ENCODE results near the gene TSPAN18. TPM values are rescaled to one million over a fixed set of nuclear protein-coding genes. Genes with fewer than 3 reads are reported as not detected.
A peak's percentile ranks its signal among the peaks of the same experiment; 100 is the strongest.

Gene TSPAN18
- total RNA-seq, 4 donors from 2014 or later = 3.6 to 12.4 (median 8.2) TPM

DNA sequence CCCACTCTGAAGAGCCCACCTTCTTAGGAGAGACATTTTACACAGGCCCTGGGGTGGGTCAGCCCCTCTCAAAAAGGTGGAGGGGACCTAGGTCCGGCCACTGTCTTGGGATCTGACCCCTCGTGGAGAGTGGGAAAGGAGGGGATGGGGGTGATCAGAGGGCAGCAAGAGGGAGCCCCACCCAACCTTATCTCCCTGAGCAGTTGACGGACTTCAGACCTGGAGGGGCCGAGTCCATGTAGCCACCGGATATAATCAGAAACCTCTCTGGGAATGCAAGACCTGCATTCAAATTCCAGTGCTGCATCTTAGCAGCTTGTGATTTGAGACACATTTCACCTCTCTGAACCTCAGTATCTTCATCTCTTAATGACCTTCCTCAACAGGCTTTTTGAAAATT, 179.9 kb downstream of the TSPAN18 start:
- intact Hi-C loops (cut with DNase I) = no loop called here
- WGBS, 2 donors = 76 to 78% methylated on average over 5 of the region's 5 CpGs

GRCh38 chr11:44909557-44909956, 182.8 kb downstream of the TSPAN18 start:
- TF ChIP-seq, protein P1, sequence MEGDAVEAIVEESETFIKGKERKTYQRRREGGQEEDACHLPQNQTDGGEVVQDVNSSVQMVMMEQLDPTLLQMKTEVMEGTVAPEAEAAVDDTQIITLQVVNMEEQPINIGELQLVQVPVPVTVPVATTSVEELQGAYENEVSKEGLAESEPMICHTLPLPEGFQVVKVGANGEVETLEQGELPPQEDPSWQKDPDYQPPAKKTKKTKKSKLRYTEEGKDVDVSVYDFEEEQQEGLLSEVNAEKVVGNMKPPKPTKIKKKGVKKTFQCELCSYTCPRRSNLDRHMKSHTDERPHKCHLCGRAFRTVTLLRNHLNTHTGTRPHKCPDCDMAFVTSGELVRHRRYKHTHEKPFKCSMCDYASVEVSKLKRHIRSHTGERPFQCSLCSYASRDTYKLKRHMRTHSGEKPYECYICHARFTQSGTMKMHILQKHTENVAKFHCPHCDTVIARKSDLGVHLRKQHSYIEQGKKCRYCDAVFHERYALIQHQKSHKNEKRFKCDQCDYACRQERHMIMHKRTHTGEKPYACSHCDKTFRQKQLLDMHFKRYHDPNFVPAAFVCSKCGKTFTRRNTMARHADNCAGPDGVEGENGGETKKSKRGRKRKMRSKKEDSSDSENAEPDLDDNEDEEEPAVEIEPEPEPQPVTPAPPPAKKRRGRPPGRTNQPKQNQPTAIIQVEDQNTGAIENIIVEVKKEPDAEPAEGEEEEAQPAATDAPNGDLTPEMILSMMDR (IDR thresholded peaks at IDR 0.05) = no peak
- no peak for TF ChIP-seq POLR2A (IDR thresholded peaks at IDR 0.05)
- no peaks in the 10 kb centered on the region for H3K9me3 ChIP-seq
- H3K27ac ChIP-seq = no peak overlapping the region
- intact Hi-C loops (cut with DNase I) = no loop called here
- H3K27me3 ChIP-seq = no peaks in the 10 kb centered on the region
- no peak for DNase-seq
- peaks cover 0 to 13% of the 10 kb centered on the region in 2 donors for H3K4me1 ChIP-seq
- no peak overlapping the region for H3K4me3 ChIP-seq (replicated peaks in 1 of 3)
- 88 to 97% methylated on average over 10 to 14 of the region's 14 CpGs for WGBS, 2 donors
- no peaks in the 10 kb centered on the region for H3K36me3 ChIP-seq

More for the DNA sequence above, 179.9 kb downstream of the TSPAN18 start:
- H3K9me3 ChIP-seq = no peaks in the 10 kb centered on the region
- H3K4me1 ChIP-seq = peaks cover 0 to 9% of the 10 kb centered on the region in 2 donors
- H3K27ac ChIP-seq = no peak overlapping the region
- no peak for DNase-seq
- H3K4me3 ChIP-seq (replicated peaks in 1 of 3) = no peak overlapping the region
- no peak for TF ChIP-seq POLR2A (IDR thresholded peaks at IDR 0.05)
- TF ChIP-seq, protein P1 (IDR thresholded peaks at IDR 0.05) = no peak
- H3K27me3 ChIP-seq = no peaks in the 10 kb centered on the region
- H3K36me3 ChIP-seq = no peaks in the 10 kb centered on the region

DNA sequence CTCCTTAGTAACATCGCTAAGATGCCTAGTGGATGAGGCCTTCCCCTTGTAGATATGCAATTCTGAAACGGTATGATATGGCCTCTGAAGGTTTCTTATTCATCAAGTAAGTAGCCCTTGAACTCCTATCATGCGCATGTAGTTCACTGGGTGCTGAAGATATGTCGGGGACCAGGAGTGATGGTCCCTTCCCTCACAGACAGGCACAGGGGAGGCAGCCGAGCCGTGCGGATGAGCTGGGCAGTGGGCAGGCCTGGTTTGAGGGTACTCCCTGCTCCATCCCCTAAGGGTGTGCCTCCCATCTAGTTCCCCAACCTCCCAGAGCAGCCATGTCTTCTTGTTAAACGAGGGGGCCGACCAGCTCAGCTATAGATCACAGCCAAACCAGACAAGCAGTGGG, 183.8 kb downstream of the TSPAN18 start:
- H3K4me1 ChIP-seq = peaks cover 0 to 13% of the 10 kb centered on the region in 2 donors
- intact Hi-C loops (cut with DNase I) = loop anchor here (2.0 to 5.0 kb wide), 2 partner anchors 290 to 353 kb away; no protein-coding TSS in a partner anchor
- DNase-seq = no peak
- no peaks in the 10 kb centered on the region for H3K27me3 ChIP-seq
- TF ChIP-seq POLR2A (IDR thresholded peaks at IDR 0.05) = no peak
- TF ChIP-seq, protein P1 (IDR thresholded peaks at IDR 0.05) = no peak
- H3K4me3 ChIP-seq (replicated peaks in 1 of 3) = no peak overlapping the region
- no peak overlapping the region for H3K27ac ChIP-seq
- no peaks in the 10 kb centered on the region for H3K9me3 ChIP-seq
- no peaks in the 10 kb centered on the region for H3K36me3 ChIP-seq
- 89 to 94% methylated on average over 9 of the region's 9 CpGs for WGBS, 2 donors

- H3K36me3 ChIP-seq = no peaks in the 10 kb centered on the region
- H3K4me1 ChIP-seq = peaks cover 0 to 13% of the 10 kb centered on the region in 2 donors
- intact Hi-C loops (cut with DNase I) = loop anchor here (2.0 to 5.0 kb wide), 2 partner anchors 290 to 354 kb away; no protein-coding TSS in a partner anchor
- no peaks in the 10 kb centered on the region for H3K9me3 ChIP-seq
- WGBS, 2 donors = 26 to 30% methylated on average over 19 to 23 of the region's 24 CpGs
- H3K27me3 ChIP-seq = no peaks in the 10 kb centered on the region
- no peak overlapping the region for H3K4me3 ChIP-seq (replicated peaks in 1 of 3)
- TF ChIP-seq POLR2A (IDR thresholded peaks at IDR 0.05) = no peak
- TF ChIP-seq, protein P1 (IDR thresholded peaks at IDR 0.05) = peak; percentile 60 to 95 (median 77)
- no peak overlapping the region for H3K27ac ChIP-seq
- DNase-seq = peak; percentile 83 to 88
Measured at GRCh38 chr11:44911029-44911814, 184.5 kb downstream of the TSPAN18 start.

All from thyroid gland (tissue), 4 donors.